ENCODE measurements around the gene CGB5. TPM values are rescaled to one million over a fixed set of nuclear protein-coding genes. Genes with fewer than 3 reads are reported as not detected.
"Not testable (repeated sequence)": the region's sequence is repeated elsewhere in the genome, so short reads cannot be mapped to it uniquely, and the experiment has no call there.

Gene CGB5
- total RNA-seq, 2 donors from 2014 or later: not detected

DNA sequence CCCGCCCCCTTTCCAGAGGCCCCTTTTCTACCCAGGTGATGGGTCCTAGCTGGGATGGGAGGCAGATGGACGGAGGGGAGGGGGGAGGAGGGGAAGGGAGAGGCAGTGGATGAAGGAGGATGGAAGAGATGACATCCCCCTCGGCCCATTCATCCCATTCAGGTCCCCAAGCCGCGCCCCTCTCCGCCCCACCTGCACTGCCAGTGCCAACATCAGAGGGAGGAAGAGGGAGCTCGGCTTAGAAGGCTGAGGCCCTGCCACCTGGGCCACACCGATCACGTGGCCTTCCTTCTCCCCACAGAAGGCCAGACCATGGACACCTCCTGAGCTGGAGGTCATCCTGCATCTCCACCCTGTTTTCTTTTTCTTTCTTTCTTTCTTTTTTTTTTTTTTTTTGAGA is 15.0 kb upstream of the CGB5 start:
- not testable (repeated sequence) for H3K36me3 Mint-ChIP-seq (ENCODE audit: insufficient read depth in 2 of 2); H3K27ac Mint-ChIP-seq; H3K4me1 Mint-ChIP-seq (ENCODE audit: low read depth); H3K27me3 Mint-ChIP-seq (ENCODE audit: low read depth); DNase-seq; H3K9me3 Mint-ChIP-seq; ATAC-seq (replicated peaks in 1 of 2); H3K4me3 Mint-ChIP-seq

DNA sequence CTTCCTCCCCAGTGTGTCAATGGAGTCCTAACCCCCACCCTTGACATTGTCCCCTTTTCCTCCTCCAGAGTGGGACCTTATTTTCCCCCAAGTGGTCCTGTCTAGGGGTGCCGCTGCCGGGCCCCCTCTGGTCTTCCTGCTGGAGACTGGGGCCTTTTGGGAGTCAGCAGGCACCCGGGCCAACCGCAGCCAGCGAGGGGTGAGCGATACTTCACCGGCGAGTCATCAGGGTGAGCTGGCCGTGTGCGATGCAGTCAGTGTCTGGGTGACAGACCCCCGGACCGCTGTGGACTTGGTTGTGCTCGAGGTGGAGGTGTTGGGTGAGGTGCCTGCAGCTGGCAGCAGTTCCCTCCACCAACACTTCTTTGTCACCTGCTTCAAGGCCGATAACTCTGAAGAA is 13.9 kb upstream of the CGB5 start:
- not testable (repeated sequence) for H3K27me3 Mint-ChIP-seq (ENCODE audit: low read depth); H3K9me3 Mint-ChIP-seq; H3K4me3 Mint-ChIP-seq; H3K36me3 Mint-ChIP-seq (ENCODE audit: insufficient read depth in 2 of 2); ATAC-seq (replicated peaks in 1 of 2); H3K4me1 Mint-ChIP-seq (ENCODE audit: low read depth); H3K27ac Mint-ChIP-seq; DNase-seq

DNA sequence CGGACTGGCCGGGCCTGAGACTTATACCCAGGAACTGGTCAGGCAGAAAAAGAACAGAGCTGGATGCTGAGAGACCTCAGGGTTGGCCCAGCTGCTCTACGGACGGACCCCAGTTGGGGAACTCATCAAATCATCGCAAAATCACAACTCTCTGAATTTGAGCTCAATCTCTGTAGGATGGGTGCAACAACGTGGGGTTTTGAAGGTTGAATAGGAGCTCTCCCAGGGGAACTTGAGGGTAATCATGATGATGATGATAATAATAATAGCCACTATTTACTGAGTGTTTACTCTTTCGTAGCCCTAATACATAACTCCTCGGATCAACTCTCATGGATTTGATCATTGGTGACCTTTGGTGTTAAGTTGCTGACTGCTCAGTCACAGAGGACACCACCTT is 13.3 kb upstream of the CGB5 start:
- H3K27ac Mint-ChIP-seq; DNase-seq; ATAC-seq (replicated peaks in 1 of 2); H3K4me3 Mint-ChIP-seq; H3K9me3 Mint-ChIP-seq; H3K4me1 Mint-ChIP-seq (ENCODE audit: low read depth); H3K27me3 Mint-ChIP-seq (ENCODE audit: low read depth); H3K36me3 Mint-ChIP-seq (ENCODE audit: insufficient read depth in 2 of 2): not testable (repeated sequence)

DNA sequence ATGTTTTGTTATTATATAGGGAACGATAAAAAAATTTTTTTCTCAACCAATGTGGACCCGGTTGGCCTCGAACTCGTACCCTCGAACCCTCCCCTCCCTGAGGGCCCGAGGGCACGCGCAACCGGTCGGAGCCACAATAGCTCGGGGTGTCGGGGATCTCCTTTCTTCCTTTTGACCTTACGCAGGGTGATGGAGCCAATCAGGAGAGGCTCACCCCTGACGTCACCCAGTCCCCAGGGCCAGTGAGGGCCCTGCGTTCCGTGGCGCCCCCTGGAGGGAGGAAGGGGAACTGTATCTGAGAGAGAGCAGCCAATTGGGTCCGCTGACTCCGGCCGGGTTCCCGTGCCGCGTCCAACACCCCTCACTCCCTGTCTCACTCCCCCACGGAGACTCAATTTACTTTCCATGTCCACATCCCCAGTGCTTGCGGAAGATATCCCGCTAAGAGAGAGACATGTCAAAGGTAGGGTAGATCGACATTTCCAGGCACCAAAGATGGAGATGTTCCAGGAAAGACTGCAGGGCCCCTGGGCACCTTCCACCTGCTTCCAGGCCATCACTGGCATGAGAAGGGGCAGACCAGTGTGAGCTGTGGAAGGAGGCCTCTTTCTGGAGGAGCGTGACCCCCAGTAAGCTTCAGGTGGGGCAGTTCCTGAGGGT is 11.9 kb upstream of the CGB5 start, which contains the start of gene CGB2:
CGB2 (plus strand) TSS at position 249 of the 660 bp plus-strand sequence; CDS start at position 455, 206 bp downstream.
- not testable (repeated sequence) for H3K9me3 Mint-ChIP-seq; H3K27me3 Mint-ChIP-seq (ENCODE audit: low read depth); H3K36me3 Mint-ChIP-seq (ENCODE audit: insufficient read depth in 2 of 2); H3K4me1 Mint-ChIP-seq (ENCODE audit: low read depth)
- DNase-seq: peak; percentile 87 to 90
- H3K27ac Mint-ChIP-seq: peak within 1 kb of the TSS; percentile 84
- H3K4me3 Mint-ChIP-seq: peak within 1 kb of the TSS; percentile 73 to 77
- ATAC-seq (replicated peaks in 1 of 2): peak; percentile 96 to 97

DNA sequence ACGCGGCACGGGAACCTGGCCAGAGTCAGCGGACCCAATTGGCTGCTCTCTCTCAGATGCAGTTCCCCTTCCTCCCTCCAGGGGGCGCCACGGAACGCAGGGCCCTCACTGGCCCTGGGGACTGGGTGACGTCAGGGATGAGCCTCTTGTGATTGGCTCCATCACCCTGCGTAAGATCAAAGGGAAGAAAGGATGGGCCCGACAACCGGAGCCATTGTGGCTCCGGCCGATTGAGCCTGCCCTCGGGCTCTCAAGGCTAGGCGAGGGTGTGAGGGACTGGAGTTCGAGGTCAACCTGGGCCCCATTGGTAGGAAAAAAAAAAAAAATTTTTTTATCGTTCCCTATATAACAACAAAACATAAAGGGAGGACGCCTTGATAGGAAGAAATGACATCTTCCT is 6.8 kb upstream of the CGB5 start, which contains the start of gene CGB1:
CGB1 (minus strand) TSS at position 81 of the 400 bp plus-strand sequence. CDS start 184 bp downstream, outside the sequence.
- ATAC-seq (replicated peaks in 1 of 2) (peak; percentile 59 to 73), DNase-seq (peak; percentile 70 to 74)
- H3K36me3 Mint-ChIP-seq (ENCODE audit: insufficient read depth in 2 of 2); H3K4me1 Mint-ChIP-seq (ENCODE audit: low read depth); H3K27ac Mint-ChIP-seq; H3K27me3 Mint-ChIP-seq (ENCODE audit: low read depth); H3K9me3 Mint-ChIP-seq; H3K4me3 Mint-ChIP-seq: not testable (repeated sequence)

DNA sequence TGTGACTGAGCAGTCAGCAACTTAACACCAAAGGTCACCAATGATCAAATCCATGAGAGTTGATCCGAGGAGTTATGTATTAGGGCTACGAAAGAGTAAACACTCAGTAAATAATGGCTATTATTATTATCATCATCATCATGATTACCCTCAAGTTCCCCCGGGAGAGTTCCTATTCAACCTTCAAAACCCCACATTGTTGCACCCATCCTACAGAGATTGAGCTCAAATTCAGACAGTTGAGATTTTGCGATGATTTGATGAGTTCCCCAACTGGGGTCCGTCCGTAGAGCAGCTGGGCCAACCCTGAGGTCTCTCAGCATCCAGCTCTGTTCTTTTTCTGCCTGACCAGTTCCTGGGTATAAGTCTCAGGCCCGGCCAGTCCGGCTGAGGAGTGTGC is 5.5 kb upstream of the CGB5 start:
- not testable (repeated sequence) for H3K36me3 Mint-ChIP-seq (ENCODE audit: insufficient read depth in 2 of 2); H3K9me3 Mint-ChIP-seq; H3K27me3 Mint-ChIP-seq (ENCODE audit: low read depth); H3K4me3 Mint-ChIP-seq; H3K4me1 Mint-ChIP-seq (ENCODE audit: low read depth); ATAC-seq (replicated peaks in 1 of 2); H3K27ac Mint-ChIP-seq; DNase-seq

DNA sequence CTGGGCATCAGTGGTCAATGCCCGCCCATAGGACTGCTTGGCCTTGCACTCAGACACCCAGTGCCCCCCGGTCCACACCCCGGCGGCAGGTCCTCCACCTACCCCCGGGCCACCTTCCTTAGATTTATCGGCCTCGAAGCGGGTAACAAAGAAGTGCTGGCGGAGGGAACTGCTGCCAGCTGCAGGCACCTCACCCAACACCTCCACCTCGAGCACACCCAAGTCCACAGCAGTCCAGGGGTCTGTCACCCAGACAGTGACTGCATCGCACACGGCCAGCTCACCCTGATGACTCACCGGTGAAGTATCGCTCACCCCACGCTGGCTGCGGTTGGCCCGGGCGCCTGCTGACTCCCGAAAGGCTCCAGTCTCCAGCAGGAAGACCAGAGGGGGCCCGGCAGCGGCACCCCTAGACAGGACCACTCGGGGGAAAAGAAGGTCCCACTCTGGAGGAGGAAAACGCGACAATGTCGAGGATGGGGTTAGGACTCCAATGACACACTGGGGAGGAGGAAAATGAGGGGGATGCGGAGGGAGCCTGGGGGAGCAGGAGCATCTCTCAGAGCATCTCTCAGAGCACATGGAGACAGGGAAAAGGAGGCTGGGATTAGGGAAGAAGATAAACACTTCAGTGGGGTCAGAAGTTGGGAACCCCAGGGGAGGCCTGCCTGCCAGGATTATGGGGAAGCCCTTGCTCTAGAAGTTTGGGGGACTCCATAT is 4.9 kb upstream of the CGB5 start:
- not testable (repeated sequence) for H3K27me3 Mint-ChIP-seq (ENCODE audit: low read depth); DNase-seq; H3K27ac Mint-ChIP-seq; ATAC-seq (replicated peaks in 1 of 2); H3K4me3 Mint-ChIP-seq; H3K36me3 Mint-ChIP-seq (ENCODE audit: insufficient read depth in 2 of 2); H3K9me3 Mint-ChIP-seq; H3K4me1 Mint-ChIP-seq (ENCODE audit: low read depth)

DNA sequence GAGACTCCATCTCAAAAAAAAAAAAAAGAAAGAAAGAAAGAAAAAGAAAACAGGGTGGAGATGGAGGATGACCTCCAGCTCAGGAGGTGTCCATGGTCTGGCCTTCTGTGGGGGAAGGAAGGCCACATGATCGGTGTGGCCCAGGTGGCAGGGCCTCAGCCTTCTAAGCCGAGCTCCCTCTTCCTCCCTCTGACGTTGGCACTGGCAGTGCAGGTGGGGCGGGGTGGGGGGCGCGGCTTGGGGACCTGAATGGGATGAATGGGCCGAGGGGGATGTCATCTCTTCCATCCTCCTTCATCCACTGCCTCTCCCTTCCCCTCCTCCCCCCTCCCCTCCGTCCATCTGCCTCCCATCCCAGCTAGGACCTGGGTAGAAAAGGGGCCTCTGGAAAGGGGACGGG is 3.9 kb upstream of the CGB5 start:
- H3K36me3 Mint-ChIP-seq (ENCODE audit: insufficient read depth in 2 of 2); H3K4me1 Mint-ChIP-seq (ENCODE audit: low read depth); H3K27me3 Mint-ChIP-seq (ENCODE audit: low read depth); H3K27ac Mint-ChIP-seq; DNase-seq; ATAC-seq (replicated peaks in 1 of 2); H3K9me3 Mint-ChIP-seq; H3K4me3 Mint-ChIP-seq: not testable (repeated sequence)

DNA sequence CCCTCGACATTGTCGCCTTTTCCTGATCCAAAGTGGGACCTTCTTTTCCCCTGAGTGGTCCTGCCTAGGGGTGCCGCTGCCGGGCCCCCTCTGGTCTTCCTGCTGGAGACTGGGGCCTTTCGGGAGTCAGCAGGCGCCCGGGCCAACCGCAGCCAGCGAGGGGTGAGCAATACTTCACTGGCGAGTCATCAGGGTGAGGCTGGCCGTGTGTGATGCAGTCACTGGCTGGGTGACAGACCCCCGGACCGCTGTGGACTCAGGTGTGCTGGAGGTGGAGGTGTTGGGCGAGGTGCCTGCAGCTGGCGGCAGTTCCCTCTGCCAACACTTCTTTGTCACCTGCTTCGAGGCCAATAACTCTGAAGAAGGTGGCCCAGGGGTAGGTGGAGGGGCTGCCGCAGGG is 1.5 kb upstream of the CGB5 start:
- H3K36me3 Mint-ChIP-seq (ENCODE audit: insufficient read depth in 2 of 2): no peaks in the 10 kb centered on the region
- no peaks in the 10 kb centered on the region for H3K27me3 Mint-ChIP-seq (ENCODE audit: low read depth)
- ATAC-seq (replicated peaks in 1 of 2) (no peak), DNase-seq (no peak)
- no peaks in the 10 kb centered on the region for H3K4me1 Mint-ChIP-seq (ENCODE audit: low read depth)
- H3K9me3 Mint-ChIP-seq: no peaks in the 10 kb centered on the region
- H3K4me3 Mint-ChIP-seq: no peak overlapping the region
- H3K27ac Mint-ChIP-seq: no peak overlapping the region

DNA sequence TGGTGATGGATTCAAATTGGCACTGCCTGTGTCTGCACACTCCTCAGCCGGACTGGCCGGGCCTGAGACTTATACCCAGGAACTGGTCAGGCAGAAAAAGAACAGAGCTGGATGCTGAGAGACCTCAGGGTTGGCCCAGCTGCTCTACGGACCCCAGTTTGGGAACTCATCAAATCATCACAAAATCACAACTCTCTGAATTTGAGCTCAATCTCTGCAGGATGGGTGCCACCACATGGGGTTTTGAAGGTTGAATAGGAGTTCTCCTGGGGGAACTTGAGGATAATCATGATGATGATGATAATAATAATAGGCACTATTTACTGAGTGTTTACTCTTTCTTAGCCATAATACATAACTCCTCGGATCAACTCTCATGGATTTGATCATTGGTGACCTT is 982 bp upstream of the CGB5 start:
- not testable (repeated sequence) for H3K27ac Mint-ChIP-seq; DNase-seq; ATAC-seq (replicated peaks in 1 of 2); H3K36me3 Mint-ChIP-seq (ENCODE audit: insufficient read depth in 2 of 2); H3K4me1 Mint-ChIP-seq (ENCODE audit: low read depth); H3K4me3 Mint-ChIP-seq; H3K9me3 Mint-ChIP-seq; H3K27me3 Mint-ChIP-seq (ENCODE audit: low read depth)

DNA sequence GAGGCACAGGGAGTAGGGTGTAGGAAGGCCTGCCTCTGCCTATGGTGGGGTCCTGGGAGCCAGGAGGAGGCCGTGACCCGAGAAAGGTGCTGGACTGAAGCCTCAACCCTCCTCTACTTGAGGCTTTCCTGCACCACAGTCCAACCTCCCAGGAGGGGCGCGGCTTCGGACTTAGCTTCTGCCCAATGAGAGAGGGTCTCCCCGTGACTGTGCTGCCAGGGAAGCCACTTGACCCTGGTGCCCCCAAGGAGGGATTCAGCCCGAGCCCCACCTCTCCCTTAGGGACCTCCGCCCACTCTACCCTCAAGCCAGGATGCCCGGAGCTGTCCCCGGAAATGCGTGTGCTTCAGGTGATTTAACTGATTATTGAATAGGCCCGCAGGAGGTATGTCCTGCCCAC is 5.4 kb downstream of the CGB5 start, which contains the start of gene CGB8:
CGB8 (minus strand) TSS at position 101 of the 400 bp plus-strand sequence. CDS start 372 bp downstream, outside the sequence.
- not testable (repeated sequence) for ATAC-seq (replicated peaks in 1 of 2); H3K27me3 Mint-ChIP-seq (ENCODE audit: low read depth); H3K4me1 Mint-ChIP-seq (ENCODE audit: low read depth); H3K9me3 Mint-ChIP-seq; DNase-seq; H3K27ac Mint-ChIP-seq; H3K36me3 Mint-ChIP-seq (ENCODE audit: insufficient read depth in 2 of 2); H3K4me3 Mint-ChIP-seq

DNA sequence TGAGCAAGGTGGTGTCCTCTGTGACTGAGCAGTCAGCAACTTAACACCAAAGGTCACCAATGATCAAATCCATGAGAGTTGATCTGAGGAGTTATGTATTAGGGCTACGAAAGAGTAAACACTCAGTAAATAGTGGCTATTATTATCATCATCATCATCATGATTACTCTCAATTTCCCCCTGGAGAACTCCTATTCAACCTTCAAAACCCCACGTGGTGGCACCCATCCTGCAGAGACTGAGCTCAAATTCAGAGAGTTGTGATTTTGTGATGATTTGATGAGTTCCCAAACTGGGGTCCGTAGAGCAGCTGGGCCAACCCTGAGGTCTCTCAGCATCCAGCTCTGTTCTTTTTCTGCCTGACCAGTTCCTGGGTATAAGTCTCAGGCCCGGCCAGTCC is 6.2 kb downstream of the CGB5 start:
- not testable (repeated sequence) for H3K4me1 Mint-ChIP-seq (ENCODE audit: low read depth); DNase-seq; H3K27me3 Mint-ChIP-seq (ENCODE audit: low read depth); H3K9me3 Mint-ChIP-seq; H3K27ac Mint-ChIP-seq; H3K36me3 Mint-ChIP-seq (ENCODE audit: insufficient read depth in 2 of 2); ATAC-seq (replicated peaks in 1 of 2); H3K4me3 Mint-ChIP-seq

DNA sequence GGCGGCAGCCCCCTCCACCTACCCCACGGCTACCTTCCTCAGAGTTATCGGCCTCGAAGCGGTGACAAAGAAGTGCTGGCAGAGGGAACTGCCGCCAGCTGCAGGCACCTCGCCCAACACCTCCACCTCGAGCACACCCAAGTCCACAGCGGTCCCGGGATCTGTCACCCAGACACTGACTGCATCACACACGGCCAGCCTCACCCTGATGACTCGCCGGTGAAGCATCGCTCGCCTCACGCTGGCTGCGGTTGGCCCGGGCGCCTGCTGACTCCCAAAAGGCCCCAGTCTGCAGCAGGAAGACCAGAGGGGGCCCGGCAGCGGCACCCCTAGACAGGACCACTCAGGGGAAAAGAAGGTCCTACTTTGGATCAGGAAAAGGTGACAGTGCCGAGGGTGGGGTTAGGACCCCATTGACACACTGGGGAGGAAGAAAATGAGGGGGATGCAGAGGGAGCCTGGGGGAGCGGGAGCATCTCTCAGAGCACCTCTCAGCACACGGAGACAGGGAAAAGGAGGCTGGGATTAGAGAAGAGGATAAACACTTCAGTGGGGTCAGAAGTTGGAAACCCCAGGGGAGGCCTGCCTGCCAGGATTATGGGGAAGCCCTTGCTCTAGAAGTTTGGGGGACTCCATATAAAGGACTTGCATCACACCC is 6.9 kb downstream of the CGB5 start:
- not testable (repeated sequence) for H3K9me3 Mint-ChIP-seq; H3K27ac Mint-ChIP-seq; H3K4me1 Mint-ChIP-seq (ENCODE audit: low read depth)

More for the DNA sequence above, 6.9 kb downstream of the CGB5 start:
- not testable (repeated sequence) for H3K27me3 Mint-ChIP-seq (ENCODE audit: low read depth); ATAC-seq (replicated peaks in 1 of 2); H3K36me3 Mint-ChIP-seq (ENCODE audit: insufficient read depth in 2 of 2); DNase-seq; H3K4me3 Mint-ChIP-seq
